Measurements from ENCODE around the gene YAP1.
"Not testable (repeated sequence)": the region's sequence is repeated elsewhere in the genome, so short reads cannot be mapped to it uniquely, and the experiment has no call there.

YAP1 gene

DNA sequence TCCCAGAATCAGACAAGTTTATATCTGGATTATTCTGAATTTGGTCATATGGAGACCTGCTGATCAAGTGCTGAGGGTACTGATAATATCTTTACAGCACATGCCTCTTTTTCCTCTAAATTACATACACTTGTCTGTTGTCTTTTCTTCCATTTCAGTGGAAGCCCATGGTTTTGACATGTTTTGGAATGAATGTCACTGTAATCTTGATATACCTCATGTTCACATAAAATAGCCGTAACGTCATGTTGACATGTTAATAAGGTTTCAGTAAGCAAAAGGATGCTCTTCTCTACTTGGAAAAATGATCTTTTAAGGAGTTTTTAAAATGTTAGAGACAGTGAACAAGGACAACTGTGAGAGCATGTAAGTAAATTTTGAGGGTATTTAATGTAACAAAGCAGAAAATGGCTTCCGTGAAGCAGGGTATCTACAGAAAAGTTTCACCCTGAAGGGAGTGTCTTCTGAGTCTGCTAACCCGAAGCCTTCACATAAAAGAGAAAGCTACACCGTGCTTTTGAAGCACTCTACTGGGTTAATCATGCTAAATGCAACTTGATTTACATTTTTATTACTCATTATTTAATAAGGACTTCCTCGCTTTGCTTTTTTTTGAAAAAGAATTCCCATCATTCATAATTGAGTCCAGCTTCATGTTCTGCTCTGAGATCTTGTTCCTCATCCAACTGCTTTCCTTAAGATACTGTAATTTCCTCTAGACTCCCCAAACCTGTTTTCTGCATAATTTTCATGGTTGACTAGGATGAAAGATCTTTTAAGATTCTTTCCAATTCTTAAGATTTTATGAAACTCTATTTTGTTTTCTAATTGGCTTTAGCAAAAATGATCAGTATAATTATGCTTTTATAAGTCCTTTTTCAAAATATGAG lies 56.2 kb downstream of the YAP1 start:
- DNase-seq: no peak

DNA sequence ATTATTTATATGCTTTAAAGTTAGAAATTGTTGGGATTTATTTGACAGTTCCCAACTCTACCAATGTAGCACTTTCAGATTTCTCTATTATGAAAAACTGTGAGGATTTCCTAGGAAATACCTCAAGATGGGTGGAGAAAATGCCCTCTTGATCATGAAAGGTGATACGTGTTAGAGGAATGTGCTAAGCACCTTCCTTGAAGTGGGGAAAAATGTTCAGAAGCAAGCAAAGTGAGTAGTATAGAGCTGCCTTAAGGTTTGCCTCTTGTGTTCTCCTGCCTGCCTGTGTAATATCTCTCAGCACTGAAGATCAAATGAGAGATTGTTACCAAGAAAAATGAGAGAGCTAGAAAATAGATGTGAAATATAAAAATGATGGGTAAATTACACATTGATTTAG lies 58.2 kb downstream of the YAP1 start:
- DNase-seq: no peak

DNA sequence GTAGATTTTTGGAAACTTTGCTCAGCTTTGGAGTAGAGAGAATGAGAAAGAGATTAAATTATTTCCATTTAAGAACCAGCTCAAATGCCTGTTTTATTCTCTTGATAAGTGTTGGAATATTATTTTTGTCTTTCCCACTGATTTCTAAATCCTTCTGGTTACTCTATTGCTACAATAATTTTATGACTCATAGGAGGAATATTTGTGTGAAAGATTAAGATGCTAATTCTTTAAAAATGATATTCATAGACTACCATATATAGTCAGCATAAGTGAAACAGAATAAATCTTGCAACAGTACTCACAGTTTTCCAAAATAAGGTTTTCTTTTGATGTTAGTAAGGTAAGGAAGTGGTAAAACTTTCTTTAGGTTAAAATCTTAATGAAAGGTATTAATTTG lies 60.9 kb downstream of the YAP1 start:
- no peak for DNase-seq

DNA sequence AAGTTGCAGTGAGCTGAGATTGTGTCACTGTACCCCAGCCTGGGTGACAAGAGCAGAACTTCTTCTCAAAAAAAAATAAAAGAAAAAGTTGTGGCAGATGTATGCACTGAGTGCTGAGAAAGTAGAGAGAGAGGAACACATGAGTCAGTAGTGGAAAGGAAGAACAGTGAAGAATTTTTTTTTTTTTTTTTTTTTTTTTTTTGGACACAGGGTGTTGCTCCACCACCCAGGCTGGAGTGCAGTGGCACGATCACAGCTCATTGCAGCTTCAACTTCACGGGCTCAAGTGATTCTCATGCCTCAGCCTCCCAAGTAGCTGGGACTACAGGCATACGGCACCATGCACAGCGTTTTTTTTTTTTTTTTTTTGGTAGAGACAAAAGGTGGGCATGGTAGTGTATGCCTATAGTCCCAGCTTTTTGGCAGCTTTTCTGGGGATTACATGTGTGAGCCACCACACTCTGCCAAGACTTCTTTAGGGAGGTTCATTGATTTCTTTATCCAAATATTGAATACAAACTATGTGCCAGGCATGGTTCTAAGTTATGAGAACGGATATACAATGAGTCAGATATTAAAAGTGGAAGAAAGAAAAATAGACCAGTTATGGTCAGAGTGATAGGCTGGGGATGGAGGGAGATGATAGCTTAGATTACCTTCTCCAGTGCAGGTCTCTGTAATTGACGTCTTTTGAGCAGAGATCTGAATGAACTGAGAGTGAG lies 62.0 kb downstream of the YAP1 start:
- no peak for DNase-seq

DNA sequence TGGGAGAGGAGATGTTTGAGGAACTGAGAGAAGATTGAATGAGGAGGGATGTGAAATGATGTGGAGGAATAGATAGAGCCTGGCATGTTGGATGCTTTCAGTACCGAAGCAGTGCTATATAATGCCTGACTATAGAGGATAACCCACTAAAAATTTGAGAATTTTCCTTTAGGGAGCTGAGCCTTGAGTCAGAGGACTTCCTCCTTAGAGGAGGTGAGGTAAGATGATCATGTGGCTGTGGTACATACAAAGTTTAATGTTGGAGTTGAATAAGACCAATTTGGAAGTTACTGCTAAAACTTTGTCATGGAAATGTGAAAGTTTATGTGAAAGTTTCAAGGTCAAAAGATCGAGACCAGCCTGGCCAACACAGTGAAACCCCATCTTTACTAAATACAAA lies 66.9 kb downstream of the YAP1 start:
- no peak for DNase-seq

DNA sequence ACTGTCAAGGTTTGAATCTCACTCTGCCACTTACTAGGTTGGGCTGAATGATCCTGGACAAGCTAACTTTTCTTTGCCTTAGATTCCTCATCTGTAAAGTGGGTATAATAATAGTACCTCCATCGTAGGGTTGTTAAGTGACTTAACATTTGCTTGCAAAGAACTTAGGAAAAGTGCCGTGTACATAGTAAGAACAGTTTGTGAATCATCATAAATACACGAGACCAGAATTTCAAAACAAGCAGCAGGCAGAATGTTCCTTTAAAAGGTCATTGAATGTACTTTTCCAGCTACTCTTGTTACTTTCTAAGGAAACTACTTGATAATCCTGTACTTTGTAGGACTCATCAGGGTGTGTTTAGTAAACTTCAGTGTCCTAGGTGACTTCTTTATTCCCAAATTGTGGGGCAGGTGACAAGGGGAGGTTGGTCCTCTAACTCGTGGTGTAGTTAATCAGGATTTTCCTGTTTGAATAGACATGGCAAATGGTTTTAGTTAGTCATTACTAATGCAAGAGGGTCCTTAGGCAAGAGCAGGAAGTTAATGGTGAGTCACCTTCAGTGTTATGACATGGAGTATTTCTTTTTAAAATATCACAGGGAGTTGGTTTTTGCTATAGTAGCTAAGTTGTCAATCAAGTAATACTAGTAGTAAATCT lies 67.9 kb downstream of the YAP1 start:
- no peak for DNase-seq

DNA sequence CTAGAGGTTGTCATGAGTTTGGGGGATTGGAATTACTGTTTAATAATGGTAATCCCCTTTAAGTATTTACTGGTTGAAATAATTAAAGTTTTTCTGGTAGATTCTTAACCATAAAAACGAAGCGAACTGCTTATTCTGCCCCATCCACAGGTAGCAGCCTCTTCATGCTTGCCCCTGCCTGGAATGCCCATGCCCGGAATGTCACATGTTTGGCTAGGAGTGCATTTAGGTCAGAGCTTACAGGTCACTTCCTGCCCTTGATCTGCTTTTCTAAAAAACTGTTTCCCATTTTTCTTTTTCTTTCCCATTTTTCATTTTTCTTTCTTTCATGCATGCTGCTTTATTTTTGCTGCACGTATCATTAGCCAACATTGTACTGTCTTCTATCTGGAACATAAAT lies 69.1 kb downstream of the YAP1 start:
- no peak for DNase-seq

DNA sequence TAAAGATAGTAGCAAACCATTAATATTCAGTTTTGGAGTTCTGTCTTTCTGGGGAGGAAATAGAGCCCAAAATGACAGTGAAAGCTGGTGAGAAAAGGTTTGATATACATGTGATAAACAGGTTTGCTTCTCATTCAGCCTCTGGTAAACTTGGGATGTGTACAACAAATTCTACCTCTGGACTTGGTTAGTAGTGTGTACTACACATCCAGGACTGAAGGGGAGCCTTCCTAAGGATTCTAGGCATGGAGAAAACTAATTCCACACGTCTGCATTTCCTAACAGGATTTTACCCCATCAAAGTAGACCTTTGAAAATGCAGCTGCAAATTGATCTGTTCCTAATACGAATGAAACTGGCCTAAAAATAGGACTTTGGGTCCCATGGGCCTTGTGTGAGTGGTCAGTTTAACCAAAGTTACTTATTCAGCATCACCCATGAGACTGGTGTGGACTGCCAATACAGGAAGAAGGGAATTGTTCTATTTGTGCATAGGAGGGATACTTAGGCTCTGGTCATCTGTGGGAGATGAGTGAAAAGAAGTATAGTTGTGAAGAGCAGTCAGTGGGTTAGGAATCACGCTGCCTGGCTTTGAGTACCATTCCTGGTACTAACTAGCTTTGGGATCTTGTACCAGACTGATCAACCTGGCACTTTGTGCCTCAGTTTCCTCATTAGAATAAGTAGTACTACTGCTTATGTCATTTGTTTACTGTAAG lies 74.2 kb downstream of the YAP1 start:
- DNase-seq: no peak

DNA sequence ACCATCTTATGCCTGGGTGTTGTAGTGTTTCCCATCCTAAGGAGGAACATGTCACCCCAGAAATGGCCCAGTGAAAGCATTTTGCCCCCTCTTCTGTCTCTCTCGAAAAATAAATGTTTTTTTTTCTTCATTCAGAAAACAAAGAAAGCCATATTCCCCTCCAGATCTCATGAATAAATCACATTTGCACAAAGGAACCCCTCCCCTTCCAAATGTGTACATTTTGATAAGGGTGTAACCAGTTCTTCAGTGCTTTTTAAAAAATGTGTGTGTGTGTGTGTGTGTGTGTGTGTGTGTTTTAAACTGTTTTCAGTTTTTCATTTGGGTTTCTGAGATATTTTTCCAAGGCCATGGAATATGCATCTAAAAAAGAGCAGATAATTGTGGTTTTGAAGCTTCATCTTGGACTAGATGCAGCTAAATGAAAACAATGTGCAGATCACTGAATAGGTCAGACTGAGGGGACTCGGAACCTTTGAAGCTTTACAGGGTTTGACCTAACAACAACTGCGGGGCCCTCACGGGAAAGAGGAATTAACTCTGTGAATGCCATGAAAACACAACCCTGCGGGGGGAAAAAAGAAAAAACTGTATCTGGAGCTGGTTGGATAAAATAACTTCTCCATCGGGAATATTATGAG lies 76.4 kb downstream of the YAP1 start:
- no peak for DNase-seq

DNA sequence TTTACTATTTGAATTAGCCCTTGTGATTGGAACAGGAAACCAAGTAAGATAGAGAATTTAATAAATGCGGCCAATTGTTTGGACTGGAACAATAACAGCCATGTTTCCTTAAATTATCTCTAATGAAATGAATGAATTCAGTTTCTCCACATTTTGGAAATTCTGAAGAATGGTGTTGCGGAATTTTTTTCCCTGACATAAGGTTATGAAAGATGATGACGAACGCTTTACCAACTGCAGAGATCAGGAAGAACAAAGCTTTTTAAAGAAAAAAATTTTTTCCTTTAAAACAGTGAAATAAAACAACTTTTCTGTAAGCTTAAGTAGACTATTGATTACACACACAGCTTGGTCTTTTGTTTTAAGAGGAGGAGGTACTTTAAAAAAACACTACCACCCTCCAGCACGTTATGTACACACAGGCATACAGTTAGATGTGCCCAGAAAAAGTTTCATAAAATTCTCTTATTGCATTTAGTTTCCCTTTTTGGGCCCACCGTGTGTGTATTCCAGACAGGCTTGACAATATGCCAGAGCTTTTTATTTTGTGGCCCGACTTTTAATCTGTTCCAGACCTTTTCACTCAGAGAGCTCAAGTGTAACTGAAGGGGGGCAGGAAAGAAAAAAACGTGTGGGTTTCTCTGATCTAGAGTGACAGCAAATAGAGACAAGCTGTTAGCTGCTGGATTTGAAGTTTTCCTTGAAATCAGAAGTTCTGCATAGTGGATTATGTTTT lies 77.3 kb downstream of the YAP1 start:
- DNase-seq: no peak

DNA sequence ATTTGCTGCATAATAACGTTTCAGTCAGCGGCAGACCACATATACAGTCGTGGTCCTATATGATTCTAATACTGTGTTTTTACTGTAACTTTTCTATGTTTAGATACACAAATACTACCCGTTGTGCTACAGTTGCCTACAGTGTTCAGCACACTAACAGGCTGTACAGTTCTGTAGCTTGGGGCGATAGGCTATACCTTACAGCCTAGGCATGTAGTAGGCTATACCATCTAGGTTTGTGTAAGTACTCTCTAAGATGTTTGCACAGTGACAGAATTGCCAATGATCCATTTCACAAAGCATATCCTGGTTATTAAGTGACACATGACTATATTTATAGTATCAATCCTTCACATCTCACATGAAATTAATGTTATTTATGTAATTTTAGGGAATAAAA lies 78.2 kb downstream of the YAP1 start:
- DNase-seq: no peak

DNA sequence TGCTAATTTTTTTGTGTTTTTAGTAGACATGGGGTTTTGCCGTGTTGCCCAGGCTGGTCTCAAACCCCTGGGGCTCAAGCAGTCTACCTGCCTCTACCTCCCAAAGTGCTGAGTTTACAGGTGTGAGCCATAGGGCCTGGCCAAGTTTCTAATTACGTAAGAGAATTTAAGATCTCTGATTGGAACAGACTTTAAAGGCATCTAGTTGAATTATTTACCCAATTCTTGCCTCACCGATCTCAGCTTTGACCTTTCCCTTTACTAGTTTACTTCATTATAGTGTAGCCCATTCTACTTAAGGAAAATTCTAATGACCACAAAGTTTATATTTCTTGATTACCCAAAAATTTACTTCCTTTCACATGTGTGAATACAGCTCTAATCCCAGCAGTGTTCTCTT lies 81.6 kb downstream of the YAP1 start:
- DNase-seq: no peak

DNA sequence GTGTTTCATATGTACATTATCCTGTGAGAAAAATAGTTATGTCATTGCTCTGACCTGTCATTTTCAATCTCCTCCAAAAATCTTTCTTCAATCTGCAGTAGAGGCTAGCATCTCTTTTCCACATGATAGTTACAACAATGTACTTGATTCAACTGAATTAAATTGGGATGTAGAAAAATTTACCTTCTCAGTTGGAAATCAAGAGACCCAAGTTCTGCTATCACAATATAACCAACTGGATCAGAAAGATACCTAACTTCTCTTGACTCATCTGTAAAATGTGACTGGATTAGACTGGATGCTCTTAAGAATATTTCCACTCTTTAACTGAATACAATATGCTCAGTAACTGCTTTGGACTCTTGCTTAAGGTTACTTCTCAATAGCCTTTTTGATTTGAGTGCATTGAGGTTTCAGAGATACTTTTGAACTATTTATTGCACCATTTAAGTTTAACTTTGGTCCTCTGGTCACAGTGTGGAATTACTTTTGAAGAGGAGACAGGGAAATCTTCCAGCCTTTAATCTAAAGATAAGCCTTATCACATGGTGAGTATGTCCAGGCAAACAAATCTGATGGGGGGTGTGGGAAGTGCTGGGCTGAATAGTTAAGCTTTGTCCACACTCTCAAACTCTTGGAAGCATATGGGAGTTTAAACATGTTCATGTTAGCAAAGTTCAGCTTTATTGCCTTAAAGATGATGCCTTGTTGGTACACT lies 82.3 kb downstream of the YAP1 start:
- no peak for DNase-seq

DNA sequence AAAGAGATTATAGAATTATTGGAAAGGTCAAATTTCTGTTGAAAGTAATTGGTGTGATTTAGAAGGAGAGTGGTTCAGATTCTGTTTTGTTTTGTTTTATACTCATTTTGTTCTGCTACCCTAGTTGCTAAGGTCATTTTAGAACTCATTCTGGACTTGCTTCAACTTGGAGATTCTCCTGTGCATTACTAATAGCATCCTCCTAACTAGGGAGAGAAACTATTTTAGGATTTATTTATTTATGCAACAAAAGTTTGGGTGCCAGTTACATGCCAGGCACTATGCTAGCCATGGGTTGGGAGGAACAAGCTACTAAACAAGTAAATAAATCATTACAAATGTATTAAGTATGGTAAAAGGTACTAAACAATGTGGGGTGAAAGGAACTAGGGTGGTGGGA lies 84.0 kb downstream of the YAP1 start:
- no peak for DNase-seq

DNA sequence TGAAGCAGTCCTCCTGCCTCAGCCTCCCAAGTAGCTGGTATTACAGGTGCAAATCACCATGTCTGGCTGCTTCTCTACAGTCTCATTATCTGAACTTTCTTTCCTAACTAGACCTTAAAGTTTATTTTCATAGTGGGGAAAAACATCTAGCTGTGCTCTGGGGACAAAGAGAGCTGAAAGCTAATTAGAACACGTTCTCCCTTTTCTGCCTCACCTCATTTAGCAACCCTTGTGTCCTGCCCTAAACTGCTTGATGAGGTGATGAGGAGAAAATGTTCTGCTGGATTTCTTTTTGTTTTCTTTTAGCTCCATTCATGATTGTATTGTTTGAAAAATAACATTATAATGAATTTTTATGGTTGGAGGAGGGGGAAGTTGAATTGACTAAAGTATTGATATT lies 84.7 kb downstream of the YAP1 start:
- DNase-seq: no peak

DNA sequence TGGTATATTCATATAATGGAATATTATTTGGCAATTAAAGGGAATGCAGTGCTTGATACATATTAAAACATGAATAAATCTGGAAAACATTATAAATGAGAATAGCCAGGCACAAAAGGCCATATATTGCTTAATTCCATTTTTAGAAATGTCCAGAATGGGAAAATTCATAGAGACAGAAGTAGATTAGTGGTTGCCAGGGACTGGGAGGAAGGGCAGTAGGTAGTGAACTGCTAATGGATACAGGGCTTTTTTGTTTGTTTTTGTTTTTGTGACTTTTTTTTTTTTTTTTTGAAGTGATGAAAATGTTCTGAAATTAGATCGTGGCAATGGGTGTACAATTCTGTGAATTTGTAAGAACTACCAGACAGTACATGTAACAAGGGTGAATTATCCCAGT lies 86.1 kb downstream of the YAP1 start:
- no peak for DNase-seq

DNA sequence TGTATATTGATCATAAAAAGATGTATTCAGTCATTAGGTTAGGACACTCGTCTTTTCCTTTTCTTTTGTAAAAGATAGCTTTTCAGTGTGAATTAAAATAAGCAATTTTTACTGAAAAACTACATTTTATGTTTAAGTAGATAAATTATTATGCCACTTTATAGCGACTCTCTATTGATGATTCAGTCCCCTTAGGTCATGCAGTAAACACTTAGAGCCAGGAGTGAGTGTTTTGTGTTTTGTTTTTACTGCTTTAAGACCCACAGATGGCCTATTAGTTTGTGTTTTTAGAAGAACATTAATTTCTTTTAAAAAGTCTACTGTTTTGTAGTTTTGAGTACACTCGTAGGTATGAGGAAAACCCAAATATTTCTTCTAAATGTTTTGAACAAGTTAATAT lies 86.6 kb downstream of the YAP1 start:
- no peak for DNase-seq

DNA sequence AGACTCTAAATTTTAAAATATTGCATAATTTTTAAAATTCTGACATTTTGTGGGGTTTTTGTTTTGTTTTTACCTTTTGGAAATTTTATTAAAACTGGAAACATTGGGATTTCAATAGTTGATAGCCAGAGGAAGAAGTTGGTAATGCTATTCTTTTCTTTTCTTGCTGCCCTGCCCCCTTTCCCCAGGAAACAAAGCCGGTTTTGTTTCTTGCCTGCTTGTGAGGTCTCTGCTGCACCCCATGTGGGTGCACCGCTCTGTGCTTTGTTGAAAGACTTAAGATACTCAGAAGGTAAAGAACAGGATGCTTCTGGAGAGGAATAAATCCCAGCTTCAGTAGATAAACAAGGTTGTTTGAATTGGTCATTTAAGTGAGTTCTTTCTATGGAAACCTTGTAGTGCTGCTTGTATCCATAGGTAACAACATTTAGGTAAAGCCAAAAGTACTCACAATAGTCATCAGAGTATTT lies 87.5 kb downstream of the YAP1 start:
- no peak for DNase-seq

DNA sequence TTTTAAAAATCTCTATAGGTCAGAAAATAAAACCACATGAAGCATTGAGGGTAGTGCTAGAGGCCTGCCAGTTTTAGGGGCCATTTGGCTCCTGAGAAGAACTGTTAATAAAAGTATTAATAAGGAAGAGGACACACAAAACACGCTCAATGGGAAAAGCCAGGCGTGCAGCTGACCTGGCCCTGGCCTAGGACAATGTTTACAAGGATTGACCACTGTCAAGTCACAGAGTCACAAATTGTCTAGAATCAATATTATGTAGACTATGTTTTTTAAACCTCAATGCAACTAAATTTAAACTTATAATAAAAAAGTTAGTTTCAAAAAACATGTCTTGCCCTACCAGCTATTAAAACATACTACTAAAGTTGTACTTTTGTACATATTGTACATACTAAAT lies 89.4 kb downstream of the YAP1 start:
- no peak for DNase-seq

DNA sequence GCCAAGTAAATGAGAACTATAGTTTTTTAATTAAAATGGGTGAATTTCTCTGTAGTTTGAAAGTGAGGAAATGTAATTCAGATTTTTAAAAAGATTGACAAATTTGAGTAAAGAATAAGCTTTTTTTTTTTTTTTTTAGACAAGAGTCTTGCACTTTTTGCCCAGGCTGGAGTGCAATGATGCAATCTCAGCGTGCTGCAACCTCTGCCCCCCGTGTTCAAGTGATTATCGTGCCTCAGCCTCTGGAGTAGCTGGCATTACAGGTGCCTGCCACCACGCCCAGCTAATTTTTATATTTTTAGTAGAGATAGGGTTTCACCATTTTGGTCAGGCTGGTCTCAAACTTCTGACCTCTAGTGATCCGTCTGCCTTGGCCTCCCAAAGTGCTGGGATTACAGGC lies 90.1 kb downstream of the YAP1 start:
- not testable (repeated sequence) for DNase-seq

DNA sequence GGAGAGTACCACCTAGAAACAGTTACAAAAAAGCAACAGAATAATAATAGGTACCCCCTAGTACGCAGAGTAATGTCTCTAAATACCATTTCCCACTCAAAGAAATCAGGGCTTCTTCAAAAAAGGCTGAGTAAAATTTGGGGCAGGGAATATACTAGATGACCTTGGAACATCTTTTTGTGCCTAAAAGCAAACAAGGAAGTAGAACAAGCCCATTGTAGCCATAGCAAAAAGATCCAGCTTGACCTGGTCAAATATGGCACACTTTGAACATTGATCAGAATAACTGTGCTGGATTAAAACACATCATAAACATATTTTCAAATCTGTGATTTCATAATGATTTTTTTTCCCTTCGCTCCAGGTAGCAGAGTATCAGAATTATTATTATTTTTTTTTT lies 91.5 kb downstream of the YAP1 start:
- DNase-seq: no peak

Data from CD4-positive, alpha-beta T cell treated with Interleukin-1 beta for 1 hour (primary cell).